HEK293 (cell line): ENCODE measurements around the gene ABCF1.

Experiments used
- IKZF3 ChIP-seq: fragments of 450-650 bp; IDR thresholded peaks from 2 replicates; pipeline ENCODE4 v1.5.0; 2018; ENCODE audit warnings: missing biosample characterization, mild to moderate bottlenecking, missing genetic modification characterization, moderate library complexity
- KLF17 ChIP-seq: fragments of 450-650 bp; formaldehyde crosslinking; IDR thresholded peaks from 2 replicates; pipeline ENCODE4 v1.5.1; 2016; ENCODE audit warnings: missing biosample characterization, missing genetic modification characterization
- OVOL3 ChIP-seq: fragments of 450-650 bp; formaldehyde crosslinking; IDR thresholded peaks from 2 replicates; pipeline ENCODE4 v1.5.1; 2016; ENCODE audit warnings: missing biosample characterization, missing genetic modification characterization
- ZBTB1 ChIP-seq: fragments of 450-650 bp; formaldehyde crosslinking; IDR thresholded peaks from 2 replicates; pipeline ENCODE4 v1.5.1; 2016; ENCODE audit warnings: missing biosample characterization, missing genetic modification characterization
- ZNF16 ChIP-seq: fragments of 450-650 bp; formaldehyde crosslinking; IDR thresholded peaks from 2 replicates; pipeline ENCODE4 v1.5.1; 2016; ENCODE audit warnings: low read depth, missing biosample characterization, missing genetic modification characterization
- ZNF214 ChIP-seq: fragments of 450-650 bp; formaldehyde crosslinking; IDR thresholded peaks from 2 replicates; pipeline ENCODE4 v1.5.1; 2017; ENCODE audit warnings: missing biosample characterization, mild to moderate bottlenecking, missing genetic modification characterization, borderline replicate concordance
- ZNF248 ChIP-seq: fragments of 450-650 bp; formaldehyde crosslinking; IDR thresholded peaks from 2 replicates; pipeline ENCODE4 v1.5.1; 2017; ENCODE audit warnings: missing biosample characterization, missing genetic modification characterization
- ZNF501 ChIP-seq: fragments of 450-650 bp; formaldehyde crosslinking; IDR thresholded peaks from 2 replicates; pipeline ENCODE4 v1.5.1; 2016; ENCODE audit warnings: missing biosample characterization, missing genetic modification characterization
- ZNF549 ChIP-seq: fragments of 450-650 bp; IDR thresholded peaks from 2 replicates; pipeline ENCODE4 v1.5.1; 2018; ENCODE audit warnings: missing biosample characterization, missing genetic modification characterization, mild to moderate bottlenecking, inconsistent platforms, moderate library complexity
- ZNF654 ChIP-seq: fragments of 450-650 bp; formaldehyde crosslinking; IDR thresholded peaks from 2 replicates; pipeline ENCODE4 v1.5.1; 2016; ENCODE audit warnings: low read depth, missing biosample characterization, missing genetic modification characterization
- ZNF747 ChIP-seq: fragments of 450-650 bp; formaldehyde crosslinking; IDR thresholded peaks from 2 replicates; pipeline ENCODE4 v1.5.1; 2016; ENCODE audit warnings: missing biosample characterization, missing genetic modification characterization
- ZXDB ChIP-seq: fragments of 450-650 bp; formaldehyde crosslinking; IDR thresholded peaks from 2 replicates; pipeline ENCODE4 v1.5.1; 2016; ENCODE audit warnings: missing biosample characterization, missing genetic modification characterization
- TF ChIP-seq, protein P1 (sequence below): fragments of 450-650 bp; formaldehyde crosslinking; IDR thresholded peaks from 2 replicates; pipeline ENCODE4 v1.5.1; 2017; ENCODE audit warnings: missing biosample characterization, mild to moderate bottlenecking, missing genetic modification characterization, moderate library complexity
- TF ChIP-seq, protein P2 (sequence below): fragments of 450-650 bp; formaldehyde crosslinking; IDR thresholded peaks from 2 replicates; pipeline ENCODE4 v1.5.1; 2016; ENCODE audit warnings: missing biosample characterization, missing genetic modification characterization
- TF ChIP-seq, protein P3 (sequence below): fragments of 450-650 bp; formaldehyde crosslinking; IDR thresholded peaks from 2 replicates; pipeline ENCODE4 v1.5.1; 2016; ENCODE audit warnings: missing biosample characterization, missing genetic modification characterization, borderline replicate concordance

The ABCF1 gene

DNA sequence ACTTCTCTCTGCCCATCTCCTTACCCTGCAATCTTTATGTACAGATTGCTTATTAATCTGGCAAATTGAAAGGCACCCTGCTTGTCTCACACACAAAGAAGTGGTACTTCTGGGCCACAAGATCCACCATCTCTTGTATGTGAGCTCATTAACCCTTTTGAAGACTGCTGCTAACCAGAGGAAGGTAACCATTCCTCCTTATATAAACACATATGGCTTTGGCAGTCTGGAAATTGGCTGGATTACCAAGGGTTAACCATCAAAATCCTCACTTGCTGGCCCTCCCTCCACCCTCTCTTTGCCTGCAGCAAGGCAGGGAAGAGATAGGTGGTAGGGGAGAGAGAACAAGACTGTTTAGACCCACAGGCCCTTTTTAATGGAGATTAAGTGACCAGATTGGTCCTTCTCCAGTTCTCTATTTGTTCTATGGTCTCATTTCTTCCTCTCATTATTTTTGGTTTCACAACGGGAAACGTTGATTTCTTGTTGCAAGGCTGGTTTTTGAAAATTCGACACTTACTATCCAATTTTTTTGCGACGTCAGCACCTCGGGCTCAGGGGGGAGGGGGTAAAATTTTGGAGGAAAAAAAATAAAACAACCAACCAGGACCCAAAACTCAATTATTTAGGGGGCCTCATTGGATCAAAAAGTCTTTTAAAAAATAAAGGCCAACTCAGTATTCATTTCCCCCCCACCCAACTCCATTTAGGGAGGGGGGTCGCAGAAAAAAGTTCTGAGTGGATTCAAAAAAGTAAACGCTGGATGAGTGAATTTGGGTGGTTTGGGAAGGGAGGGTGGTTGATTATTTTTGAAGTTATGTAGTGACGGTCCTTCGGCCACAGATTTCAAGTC lies 44.9 kb downstream of the ABCF1 start (continued):
- TF ChIP-seq, protein P1, sequence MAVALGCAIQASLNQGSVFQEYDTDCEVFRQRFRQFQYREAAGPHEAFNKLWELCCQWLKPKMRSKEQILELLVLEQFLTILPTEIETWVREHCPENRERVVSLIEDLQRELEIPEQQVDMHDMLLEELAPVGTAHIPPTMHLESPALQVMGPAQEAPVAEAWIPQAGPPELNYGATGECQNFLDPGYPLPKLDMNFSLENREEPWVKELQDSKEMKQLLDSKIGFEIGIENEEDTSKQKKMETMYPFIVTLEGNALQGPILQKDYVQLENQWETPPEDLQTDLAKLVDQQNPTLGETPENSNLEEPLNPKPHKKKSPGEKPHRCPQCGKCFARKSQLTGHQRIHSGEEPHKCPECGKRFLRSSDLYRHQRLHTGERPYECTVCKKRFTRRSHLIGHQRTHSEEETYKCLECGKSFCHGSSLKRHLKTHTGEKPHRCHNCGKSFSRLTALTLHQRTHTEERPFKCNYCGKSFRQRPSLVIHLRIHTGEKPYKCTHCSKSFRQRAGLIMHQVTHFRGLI (tag by site-specific recombination), result 0 out of 2 replicates have a peak, but pooled peaks have one; percentile 10
- TF ChIP-seq, protein P2, sequence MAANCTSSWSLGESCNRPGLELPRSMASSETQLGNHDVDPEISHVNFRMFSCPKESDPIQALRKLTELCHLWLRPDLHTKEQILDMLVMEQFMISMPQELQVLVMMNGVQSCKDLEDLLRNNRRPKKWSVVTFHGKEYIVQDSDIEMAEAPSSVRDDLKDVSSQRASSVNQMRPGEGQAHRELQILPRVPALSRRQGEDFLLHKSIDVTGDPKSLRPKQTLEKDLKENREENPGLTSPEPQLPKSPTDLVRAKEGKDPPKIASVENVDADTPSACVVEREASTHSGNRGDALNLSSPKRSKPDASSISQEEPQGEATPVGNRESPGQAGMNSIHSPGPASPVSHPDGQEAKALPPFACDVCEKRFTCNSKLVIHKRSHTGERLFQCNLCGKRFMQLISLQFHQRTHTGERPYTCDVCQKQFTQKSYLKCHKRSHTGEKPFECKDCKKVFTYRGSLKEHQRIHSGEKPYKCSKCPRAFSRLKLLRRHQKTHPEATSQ, result no peak
- TF ChIP-seq ZNF16 (tag by site-specific recombination) (no peak), ZNF654 (tag by site-specific recombination) (no peak), ZNF248 (tag by site-specific recombination) (no peak), ZBTB1 (no peak), ZNF214 (tag by site-specific recombination) (no peak), ZNF747 (tag by site-specific recombination) (no peak), ZXDB (tag by site-specific recombination) (peak; percentile 28; the same call in 1 of the 2 replicates), IKZF3 (peak; percentile 75), KLF17 (peak; percentile 33; the same call in 1 of the 2 replicates), ZNF501 (tag by site-specific recombination) (peak; percentile 47; the same call in 1 of the 2 replicates), OVOL3 (tag by site-specific recombination) (no peak), ZNF549 (tag by site-specific recombination) (no peak)
- TF ChIP-seq, protein P3, sequence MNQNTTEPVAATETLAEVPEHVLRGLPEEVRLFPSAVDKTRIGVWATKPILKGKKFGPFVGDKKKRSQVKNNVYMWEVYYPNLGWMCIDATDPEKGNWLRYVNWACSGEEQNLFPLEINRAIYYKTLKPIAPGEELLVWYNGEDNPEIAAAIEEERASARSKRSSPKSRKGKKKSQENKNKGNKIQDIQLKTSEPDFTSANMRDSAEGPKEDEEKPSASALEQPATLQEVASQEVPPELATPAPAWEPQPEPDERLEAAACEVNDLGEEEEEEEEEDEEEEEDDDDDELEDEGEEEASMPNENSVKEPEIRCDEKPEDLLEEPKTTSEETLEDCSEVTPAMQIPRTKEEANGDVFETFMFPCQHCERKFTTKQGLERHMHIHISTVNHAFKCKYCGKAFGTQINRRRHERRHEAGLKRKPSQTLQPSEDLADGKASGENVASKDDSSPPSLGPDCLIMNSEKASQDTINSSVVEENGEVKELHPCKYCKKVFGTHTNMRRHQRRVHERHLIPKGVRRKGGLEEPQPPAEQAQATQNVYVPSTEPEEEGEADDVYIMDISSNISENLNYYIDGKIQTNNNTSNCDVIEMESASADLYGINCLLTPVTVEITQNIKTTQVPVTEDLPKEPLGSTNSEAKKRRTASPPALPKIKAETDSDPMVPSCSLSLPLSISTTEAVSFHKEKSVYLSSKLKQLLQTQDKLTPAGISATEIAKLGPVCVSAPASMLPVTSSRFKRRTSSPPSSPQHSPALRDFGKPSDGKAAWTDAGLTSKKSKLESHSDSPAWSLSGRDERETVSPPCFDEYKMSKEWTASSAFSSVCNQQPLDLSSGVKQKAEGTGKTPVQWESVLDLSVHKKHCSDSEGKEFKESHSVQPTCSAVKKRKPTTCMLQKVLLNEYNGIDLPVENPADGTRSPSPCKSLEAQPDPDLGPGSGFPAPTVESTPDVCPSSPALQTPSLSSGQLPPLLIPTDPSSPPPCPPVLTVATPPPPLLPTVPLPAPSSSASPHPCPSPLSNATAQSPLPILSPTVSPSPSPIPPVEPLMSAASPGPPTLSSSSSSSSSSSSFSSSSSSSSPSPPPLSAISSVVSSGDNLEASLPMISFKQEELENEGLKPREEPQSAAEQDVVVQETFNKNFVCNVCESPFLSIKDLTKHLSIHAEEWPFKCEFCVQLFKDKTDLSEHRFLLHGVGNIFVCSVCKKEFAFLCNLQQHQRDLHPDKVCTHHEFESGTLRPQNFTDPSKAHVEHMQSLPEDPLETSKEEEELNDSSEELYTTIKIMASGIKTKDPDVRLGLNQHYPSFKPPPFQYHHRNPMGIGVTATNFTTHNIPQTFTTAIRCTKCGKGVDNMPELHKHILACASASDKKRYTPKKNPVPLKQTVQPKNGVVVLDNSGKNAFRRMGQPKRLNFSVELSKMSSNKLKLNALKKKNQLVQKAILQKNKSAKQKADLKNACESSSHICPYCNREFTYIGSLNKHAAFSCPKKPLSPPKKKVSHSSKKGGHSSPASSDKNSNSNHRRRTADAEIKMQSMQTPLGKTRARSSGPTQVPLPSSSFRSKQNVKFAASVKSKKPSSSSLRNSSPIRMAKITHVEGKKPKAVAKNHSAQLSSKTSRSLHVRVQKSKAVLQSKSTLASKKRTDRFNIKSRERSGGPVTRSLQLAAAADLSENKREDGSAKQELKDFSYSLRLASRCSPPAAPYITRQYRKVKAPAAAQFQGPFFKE (tag by site-specific recombination), result no peak
